HG03135 (cell line): Measurements from ENCODE around the gene DENND1B.
A peak's percentile ranks its signal among the peaks of the same experiment; 100 is the strongest.

Experiments used
- ATAC-seq: cut with Tn5 transposase; IDR thresholded peaks from one replicate; pipeline ENCODE4 v1.9.1; 2021; ENCODE audit warnings: mild to moderate bottlenecking, moderate library complexity; ENCODE audit not compliant: unreplicated experiment

Gene DENND1B, protein sequence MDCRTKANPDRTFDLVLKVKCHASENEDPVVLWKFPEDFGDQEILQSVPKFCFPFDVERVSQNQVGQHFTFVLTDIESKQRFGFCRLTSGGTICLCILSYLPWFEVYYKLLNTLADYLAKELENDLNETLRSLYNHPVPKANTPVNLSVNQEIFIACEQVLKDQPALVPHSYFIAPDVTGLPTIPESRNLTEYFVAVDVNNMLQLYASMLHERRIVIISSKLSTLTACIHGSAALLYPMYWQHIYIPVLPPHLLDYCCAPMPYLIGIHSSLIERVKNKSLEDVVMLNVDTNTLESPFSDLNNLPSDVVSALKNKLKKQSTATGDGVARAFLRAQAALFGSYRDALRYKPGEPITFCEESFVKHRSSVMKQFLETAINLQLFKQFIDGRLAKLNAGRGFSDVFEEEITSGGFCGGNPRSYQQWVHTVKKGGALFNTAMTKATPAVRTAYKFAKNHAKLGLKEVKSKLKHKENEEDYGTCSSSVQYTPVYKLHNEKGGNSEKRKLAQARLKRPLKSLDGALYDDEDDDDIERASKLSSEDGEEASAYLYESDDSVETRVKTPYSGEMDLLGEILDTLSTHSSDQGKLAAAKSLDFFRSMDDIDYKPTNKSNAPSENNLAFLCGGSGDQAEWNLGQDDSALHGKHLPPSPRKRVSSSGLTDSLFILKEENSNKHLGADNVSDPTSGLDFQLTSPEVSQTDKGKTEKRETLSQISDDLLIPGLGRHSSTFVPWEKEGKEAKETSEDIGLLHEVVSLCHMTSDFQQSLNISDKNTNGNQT

DNA sequence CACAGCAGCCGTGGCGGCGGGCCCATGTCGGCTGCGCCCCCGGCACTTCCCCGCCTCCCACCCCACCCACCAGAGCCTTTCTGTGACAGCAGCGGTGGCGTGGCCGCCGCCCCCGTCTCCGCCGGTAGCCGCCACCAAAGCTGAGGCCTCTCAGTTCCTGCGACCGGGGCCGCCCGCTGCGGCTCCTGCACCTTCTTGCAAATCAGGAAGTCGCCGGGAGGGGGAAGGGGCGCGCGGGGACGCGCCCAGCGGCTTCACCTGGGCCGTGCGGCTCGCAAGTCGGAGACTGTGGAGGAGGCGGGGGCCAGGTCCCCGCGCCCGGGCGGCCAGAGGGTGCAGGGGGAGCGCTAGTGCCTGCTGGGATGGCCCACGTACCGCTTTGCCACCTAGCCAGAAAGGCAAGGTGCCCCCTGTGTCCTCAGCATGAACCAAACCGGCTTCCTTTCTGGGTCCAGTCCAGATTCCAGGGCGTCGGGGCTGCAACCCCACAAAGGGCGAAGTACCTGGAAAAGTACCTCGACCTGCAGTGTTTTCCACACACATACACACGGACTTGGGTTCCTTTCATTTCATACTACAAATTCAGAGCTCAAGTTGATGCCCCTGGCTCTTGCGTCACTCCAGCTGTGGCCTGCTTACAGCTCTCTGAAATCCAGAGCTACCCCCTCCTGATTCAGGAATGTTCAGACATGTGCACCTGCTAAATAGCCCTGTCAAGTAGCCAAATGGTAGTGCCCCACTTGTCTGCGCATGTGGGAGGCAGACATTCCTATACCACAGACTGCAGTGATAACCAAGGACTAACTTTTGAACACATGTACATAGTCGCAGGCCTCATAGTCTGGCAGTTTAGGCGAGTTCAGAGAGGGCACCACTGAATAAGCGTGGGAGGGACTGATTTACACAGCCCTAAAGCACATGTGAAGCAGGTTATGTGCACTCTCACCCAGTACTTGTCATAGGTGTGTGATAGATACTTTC is at the start of gene DENND1B:
Gene DENND1B, minus strand, starts transcription at position 199 of the 981 bp plus-strand sequence. CDS start 325 bp downstream, outside the sequence.
- ATAC-seq: peak; percentile 64

DNA sequence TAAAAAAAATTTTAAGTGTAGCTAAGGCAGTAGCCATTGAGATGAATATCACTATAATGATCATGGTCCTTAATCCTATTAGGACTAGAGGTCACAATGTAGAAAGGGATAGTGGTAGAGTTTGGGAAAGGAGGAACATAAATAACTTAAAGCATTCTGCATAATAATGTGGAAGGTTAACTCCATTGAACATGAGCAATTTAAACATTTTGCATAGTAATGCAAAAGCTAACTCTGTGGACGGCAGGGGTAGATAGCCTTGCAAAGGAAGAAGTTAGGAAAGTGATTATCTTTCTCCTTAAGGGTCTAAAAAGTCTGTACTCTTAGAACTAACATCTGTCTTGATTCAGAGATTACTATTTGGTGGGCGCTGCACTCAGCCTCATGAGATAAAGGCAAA is 39.0 kb upstream of the DENND1B start:
- ATAC-seq: no peak

DNA sequence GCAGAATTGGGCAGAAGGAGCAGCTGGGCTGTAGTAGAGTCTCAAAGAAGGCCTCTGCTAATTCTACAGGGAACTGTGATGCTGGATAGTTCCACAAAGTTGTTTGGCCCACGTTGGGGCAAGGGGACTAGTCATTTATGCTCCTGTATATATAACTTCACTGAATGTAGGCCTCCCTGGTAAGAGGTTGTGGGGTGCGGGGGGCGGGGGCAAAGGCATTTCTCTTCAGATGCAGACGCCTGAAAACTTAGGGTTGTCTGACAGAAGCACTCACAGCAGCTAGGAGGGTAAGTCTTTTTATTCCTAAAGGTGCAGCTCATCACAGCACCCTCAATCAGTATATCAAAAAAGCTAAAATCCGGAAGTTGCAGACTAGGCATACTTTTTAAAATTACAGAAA is 38.5 kb upstream of the DENND1B start:
- ATAC-seq: no peak

DNA sequence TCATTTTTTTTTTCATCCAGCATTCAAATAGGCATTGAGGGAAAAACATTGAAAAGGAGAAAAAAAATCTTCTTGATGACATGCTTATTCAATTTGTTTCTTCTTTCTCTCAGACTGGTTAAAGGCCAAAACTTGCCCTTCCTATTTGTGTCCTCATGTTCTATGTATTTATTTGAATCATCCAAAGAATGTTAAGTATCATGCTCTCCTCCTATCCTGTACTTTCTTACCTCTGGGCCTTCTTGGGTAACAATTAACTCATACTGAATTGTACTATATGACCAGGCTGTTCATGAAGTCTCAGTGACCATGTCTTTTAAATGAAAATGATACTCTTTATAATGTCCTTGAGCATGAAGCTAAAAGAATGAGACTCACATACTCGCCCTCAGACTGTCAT is 36.5 kb upstream of the DENND1B start:
- ATAC-seq: no peak

DNA sequence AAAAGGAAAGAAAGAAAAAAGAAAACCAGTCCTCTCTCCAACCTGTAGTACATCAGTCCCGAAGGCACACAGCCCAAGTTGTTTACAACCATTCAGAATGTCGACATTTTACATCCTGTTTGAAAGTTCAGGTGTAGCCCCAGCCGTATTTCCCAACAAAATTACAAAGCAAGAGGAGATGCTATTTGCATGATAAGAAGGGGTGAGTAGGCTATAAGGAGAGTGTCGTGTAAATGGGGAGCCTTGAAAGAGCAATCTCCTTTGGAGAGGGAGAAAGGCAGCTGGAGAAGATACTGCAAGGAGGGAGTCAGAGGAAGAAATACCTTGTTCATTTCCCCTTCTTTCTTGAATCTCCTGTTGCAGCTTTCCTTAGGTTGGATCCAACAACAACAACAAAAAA is 35.5 kb upstream of the DENND1B start:
- ATAC-seq: no peak

DNA sequence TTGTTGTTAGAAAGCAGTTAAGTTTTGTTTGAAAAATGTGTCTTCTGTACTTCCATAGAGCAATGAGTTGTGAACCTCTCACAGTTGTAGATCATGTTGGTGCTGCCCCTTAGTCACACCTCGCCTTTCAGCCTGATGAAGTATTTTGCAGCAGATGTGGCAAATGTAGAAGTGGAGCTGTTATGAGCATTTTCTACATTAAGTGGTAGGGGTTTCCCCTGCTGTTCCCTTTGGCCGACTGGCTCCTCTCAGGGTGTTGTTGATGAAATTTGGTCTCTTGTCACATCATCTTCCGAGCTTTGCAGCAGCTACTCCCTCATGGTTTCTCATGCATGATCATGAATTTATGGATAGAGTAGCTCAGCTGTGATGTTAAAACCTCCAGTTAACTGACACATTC is 33.6 kb upstream of the DENND1B start:
- ATAC-seq: no peak

DNA sequence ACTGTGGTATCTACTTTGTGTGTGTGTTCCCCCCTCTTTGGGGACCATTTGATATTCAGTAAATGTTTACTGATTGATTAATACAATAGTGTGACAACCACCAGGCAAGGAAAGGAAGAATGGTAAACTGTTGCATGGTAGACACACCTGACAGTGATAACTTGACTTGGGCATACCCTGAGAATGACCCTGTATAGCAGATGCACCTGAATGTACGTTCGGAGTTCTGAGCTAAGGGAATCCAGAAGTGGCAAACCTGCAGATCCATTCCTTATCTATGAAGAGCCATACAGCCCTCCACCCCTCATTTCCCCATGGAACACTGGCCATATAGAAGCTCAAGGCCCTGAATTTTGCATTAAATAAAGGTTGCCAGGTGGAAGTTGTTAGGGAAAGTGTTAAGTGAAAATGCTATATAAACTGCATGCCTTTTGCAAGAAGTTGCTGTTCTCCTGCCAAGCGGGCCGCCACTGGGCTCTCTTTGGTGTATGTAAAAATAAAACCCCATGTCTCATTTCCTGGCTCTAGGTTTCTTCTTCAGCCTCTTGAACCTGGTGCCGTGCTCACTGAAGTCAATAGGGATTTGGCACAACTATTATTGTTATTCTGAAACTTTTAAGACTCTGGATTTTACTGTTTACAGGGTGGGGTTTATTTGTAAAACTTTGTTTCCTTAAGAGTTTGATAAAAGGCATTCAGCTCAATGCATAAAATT is 32.6 kb upstream of the DENND1B start:
- no peak for ATAC-seq

DNA sequence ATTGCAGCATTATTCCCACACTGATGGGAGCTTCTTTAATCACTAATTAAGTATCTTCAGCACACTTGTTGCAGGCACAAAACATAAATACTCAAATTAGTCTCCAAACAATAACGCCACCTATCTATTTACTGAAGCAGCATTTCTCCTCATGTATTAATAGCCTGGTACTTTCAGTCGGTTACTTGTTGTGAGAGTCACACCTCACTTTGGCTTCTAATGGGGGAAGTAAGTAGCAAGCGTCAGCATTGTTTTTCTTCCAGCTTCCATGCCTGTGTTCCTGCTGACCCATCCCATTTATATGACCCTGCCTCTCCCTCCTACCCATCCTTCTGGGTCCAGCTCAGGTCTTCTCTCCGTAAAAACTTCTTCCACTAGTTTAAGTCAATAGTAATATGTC is 31.9 kb upstream of the DENND1B start:
- no peak for ATAC-seq

DNA sequence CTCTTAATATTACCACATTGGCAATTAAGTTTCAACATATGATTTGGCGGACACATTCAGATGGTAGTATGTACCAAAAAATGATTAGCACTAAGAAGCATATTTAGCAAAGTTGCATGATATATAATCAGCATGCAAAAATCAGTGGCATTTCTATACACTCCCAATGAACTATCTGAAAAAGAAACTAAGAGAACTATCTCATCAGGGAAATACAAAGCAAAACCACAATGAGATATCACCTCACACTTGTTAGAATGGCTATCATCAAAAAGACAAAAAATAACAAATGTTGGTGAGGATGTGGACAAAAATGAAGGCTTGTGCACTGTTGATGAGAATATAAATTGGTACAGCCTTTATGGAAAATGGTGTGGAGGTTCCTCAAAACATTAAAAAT is 31.4 kb upstream of the DENND1B start:
- no peak for ATAC-seq

DNA sequence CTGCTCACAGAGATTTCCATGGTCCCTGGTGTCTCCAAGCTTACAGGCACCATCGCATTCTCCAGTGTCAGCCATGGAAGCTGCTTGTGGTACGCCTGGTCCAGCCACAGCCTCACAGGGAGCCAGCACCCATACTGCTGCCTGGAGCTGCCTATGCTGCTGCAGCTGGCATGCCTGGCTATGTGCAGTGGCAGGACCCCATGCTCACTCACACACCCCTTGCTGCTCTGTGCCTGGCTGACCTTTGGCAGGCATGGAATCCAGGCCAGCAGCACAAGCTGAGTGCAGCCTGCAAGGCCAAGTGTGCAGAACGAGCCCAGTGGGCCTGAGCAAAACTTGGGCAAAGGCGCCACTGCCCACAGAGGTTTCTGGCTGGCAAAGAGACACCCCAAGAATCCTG is 26.4 kb upstream of the DENND1B start:
- no peak for ATAC-seq

DNA sequence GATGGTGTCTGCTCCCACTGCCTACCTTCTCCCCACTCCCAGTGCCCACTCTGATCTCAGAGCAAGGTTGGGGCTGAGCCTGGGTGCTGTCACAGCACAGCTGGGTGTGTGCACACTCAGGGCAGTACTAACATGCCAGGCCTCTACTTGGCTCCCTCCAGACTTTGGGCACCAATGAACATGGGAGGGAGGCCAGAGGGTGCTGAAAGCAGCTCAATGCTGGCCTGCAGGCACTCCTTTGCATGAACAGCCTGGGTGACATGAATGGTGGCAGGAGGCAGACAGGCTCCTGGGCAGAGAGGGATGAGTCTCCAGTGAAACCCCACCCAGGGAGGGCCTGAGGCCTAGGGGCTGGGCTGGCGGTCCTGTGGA is 25.8 kb upstream of the DENND1B start:
- ATAC-seq: no peak

DNA sequence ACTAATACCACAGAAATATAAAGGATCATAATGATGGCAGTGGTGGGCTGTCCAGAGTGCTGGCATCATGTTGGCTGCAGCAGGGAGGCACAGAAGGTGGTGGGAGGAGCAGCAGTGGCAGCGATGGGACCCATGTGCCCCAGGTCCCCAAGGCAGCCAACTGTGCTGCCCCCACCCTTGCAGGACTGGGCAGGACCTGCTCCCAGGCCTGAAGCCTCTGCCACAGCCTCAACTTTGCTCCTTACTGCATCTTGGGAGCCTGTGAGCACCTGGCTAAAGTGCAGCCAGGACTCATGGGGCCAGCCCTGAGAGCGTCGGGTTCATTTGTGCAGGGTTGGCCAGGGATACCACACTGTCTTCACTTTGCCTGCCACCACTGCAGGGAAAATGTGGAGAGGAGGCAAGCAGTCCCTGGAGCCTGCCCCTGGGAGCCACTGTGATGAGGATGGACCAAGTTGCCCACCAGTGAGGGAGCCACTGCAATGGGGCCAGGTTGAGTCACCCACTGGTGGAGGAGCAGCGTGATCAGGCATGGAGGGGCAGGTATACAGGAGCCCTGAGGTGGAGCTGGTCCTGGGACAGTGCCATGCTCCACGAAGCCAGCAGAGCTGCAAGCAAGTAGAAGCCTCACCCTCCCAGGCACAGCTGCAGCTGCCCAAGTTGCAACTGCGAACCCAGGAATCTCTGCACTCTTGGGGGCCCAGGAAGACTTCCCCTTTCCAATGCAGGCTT is 25.3 kb upstream of the DENND1B start:
- no peak for ATAC-seq

DNA sequence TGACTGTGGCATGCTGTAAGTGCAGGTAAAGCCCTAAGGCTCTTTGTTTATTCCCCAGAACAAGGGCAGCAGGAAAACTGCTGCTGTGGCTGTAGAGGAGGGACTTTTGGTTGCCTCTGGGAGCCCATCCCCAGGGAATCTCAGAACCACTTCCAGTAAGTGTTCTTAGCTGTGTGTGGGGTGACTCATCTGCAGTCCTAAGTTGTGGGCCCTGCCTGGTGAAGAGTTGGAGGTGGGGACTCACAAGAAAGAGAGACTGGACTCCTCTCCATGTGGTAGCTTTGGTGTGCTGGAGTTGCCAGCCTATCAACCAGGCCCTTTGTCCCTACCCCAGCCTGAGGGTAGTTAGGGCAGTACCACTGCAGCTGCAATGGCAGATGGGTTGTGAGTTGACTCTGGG is 24.0 kb upstream of the DENND1B start:
- no peak for ATAC-seq

DNA sequence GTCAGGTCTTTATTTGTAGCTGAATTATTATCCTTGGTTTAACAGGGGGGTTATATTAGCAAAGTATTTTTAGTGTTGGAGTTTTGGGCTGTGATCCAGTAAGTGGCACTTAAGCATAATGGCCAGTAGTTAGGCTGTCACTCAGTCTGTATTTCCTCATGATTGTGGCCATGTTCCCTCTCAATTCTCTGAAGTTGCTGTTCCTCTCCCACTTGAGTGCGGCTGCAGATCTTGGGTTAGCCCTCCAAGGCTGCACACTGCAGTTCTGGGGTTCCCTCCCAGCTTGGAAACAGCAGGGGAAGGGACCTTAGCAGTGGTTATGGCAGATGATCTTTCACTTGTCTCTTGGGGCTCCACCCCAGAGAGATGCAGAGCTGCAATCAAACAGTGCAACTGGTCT is 23.2 kb upstream of the DENND1B start:
- ATAC-seq: no peak

DNA sequence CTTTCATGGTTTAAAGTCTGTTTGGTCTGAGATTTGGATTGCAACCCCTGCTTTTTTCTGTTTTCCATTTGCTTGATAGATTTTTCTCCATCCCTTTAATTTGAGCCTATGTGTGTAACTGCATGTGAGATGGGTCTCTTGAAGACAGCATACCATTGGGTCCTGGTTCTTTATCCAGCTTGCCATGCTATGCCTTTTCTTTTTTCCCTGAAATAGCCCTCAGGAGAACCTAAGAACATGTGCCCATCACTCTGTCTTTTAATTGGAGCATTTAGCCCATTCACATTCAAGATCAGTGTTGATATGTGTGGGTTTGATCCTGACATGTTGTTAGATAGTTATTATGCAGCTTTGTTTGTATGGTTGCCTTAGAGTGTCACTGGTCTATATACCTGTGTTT is 21.7 kb upstream of the DENND1B start:
- ATAC-seq: no peak

DNA sequence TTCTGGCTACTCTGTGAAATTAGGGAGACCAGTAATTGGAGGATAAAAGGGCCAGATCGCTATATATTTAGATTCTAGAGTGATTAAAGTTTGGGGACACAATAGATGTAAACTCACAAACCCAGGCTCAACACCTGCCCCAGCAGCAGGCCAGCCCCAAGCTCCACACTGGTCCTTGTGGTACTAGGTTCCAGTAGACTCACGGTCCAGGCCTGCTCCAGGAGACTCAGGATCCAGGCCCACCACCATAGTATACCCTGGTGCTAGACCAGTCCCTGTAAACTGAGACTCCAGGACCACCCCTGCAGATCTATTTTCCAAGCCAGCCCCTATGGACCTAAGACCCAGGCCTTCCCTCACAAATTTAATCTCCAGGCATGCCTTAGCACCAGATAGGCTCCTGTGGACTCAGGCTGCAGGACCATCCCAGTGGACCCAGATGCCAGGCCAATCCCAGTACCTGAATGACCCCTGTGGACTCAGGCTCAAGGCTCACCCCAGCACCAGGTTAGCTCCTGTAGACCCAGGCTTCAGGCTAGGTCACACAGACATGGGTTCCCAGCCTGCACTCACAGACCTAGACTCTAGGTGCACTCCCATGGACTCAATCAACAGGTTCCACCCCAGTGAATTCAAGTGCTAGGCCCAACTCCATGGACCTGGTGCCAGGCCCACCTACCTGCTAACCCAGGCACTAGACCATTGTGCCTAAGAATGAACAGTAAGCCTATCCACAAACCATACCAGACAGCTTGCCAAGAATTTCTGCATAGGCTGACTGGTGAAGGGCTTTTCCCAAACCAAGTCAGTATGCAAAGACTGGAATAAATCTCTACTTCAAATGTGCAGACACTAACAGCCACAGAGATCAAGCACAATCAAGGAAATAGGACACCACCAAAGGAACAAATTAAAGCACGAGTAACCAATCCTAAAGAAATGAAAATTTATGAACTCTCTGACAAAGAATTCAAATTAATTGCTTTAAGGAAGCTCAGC is 13.8 kb upstream of the DENND1B start:
- ATAC-seq: no peak

DNA sequence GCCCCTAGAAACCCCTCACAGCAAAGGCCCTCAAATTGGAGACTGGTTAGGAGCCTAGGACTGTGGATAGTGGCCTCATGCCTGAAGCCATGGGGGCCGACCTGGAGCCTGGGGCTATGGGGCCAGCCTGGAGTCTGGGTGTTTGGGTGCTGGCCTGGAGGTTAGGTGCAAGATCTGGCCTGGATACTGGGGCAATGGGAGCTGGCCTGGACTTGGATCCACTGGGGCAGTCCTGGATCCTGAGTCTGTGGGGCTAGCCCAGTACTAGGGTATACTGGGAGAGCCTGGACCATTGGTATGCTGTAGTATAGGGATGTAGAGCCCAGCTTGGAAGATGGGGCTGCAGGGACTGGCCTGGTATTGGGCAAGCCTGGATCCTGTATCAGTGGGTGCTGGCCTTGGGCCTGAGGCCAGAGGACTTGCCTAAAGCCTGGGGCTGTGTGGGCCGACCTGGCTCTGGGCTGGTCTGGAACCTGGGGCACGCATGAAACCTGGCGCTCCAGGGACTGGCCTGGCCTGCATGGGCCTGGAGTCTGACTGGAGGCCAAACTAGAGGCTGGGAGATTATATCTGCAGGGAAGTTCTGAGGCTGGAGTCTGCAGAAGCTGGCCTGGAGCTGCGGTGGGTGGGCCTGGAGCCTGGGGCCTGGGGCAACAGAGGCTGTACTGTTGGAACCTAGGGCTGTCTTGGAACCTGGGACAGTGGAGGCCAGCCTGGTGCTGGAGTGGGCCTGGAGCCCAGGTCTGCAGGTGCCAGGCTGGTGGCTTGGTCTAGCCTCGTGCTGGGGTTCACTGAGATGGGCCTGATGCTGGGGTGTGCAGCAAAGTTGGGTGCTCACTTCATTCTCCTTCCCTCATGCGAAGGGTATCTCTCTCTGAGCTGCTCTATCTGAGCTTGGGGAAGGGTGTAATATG is 12.6 kb upstream of the DENND1B start:
- ATAC-seq: no peak

DNA sequence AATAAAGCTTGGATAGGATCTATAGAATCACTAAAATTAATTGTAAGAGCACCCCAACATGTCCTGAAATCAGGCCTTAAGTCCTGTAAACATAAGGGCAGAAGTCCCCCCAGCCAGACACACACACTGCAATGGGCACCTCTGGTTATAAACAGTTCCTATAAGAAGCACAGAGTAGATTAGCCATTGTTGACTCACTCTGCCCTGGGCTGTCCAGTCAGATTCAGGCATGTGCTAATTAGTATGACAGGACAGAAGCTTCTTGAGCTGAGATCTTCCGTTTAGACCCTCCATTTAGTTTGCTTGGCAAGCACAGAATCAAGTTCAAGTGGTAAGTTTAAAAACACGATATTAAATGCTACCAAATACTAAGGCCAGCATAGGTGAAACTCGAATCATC is 11.8 kb upstream of the DENND1B start:
- no peak for ATAC-seq
